ENCODE data around the gene VAT1L. TPM values are rescaled to one million over a fixed set of nuclear protein-coding genes. Genes with fewer than 3 reads are reported as not detected.

The VAT1L gene
- total and polyA plus RNA-seq, 2 experiments from 2014 or later = 11.0 to 24.4 TPM

DNA sequence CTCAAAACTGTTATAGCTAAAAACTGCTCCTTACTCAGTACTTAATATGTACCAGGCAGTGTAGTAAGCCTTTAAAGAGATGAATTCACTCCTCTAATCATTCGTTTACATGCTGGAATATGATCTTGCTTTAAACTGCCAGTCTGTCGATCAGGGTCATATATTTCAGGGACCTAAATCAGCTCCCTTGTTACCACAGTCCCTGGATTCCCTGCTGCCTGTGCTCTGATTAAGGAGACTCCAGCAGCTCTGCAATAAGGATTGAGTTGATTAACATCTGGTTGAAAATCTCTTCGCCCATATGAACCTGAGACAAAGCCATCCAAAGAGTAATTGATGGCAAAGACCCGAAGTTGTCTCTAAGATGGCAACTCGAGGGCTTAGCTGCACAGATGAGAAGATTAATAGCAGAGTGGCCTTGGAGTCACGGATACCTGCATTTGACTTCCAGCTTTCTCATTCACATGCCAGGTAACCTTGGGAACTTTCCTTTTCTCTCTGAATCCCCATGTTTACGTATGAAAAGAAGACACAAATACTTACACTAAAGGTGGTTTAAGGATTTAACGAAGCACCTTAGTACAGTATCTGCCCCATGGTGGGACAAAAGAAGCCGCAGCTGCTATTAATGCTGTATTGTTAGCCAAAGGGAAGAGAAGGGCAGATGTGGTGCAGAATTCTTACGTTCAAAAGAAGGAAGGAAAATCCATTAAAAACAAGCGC, 68.2 kb downstream of the VAT1L start:
- ATAC-seq (peak; percentile 85), DNase-seq (ENCODE audit: low spot score) (peak; percentile 63)
- Histone ChIP-seq H3K27me3 (ENCODE audit: insufficient read depth) (no peaks in the 10 kb centered on the region), H3K9me2 (ENCODE audit: insufficient read depth) (no peaks in the 10 kb centered on the region), H4K20me1 (replicated peaks; ENCODE audit: insufficient read depth) (no peaks in the 10 kb centered on the region; the same call in 1 of the 2 replicates), H3K79me2 (replicated peaks; ENCODE audit: insufficient read depth) (no peaks in the 10 kb centered on the region), H3K36me3 (ENCODE audit: insufficient read depth) (no peaks in the 10 kb centered on the region), H3K4me2 (peak overlapping the region; percentile 42), H3K27ac (ENCODE audit: low read depth) (peak overlapping the region; percentile 78), H3K4me3 (peak overlapping the region; percentile 4), H2AFZ (no peak overlapping the region), H3K4me1 (ENCODE audit: insufficient read depth) (peaks cover 28% of the 10 kb centered on the region), H3F3A (replicated peaks; ENCODE audit: low read depth) (peaks cover 6% of the 10 kb centered on the region)
- H3K4me3 Mint-ChIP-seq = peak overlapping the region; percentile 34
- peak overlapping the region; percentile 70; the same call in 1 of the 2 replicates for H3K27ac Mint-ChIP-seq
- H3K9me3 Mint-ChIP-seq = no peaks in the 10 kb centered on the region
- no peaks in the 10 kb centered on the region for H3K36me3 Mint-ChIP-seq (ENCODE audit: low read depth)
- no peak for TF ChIP-seq CREB1 (CRISPR knock-in tag; IDR thresholded peaks at IDR 0.05; ENCODE audit: low read depth)
- TF ChIP-seq, protein P1, sequence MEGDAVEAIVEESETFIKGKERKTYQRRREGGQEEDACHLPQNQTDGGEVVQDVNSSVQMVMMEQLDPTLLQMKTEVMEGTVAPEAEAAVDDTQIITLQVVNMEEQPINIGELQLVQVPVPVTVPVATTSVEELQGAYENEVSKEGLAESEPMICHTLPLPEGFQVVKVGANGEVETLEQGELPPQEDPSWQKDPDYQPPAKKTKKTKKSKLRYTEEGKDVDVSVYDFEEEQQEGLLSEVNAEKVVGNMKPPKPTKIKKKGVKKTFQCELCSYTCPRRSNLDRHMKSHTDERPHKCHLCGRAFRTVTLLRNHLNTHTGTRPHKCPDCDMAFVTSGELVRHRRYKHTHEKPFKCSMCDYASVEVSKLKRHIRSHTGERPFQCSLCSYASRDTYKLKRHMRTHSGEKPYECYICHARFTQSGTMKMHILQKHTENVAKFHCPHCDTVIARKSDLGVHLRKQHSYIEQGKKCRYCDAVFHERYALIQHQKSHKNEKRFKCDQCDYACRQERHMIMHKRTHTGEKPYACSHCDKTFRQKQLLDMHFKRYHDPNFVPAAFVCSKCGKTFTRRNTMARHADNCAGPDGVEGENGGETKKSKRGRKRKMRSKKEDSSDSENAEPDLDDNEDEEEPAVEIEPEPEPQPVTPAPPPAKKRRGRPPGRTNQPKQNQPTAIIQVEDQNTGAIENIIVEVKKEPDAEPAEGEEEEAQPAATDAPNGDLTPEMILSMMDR (conservative IDR thresholded peaks at IDR 0.05; ENCODE audit: low read depth in 2 of 2) = no peak
- no peak for TF ChIP-seq ZNF331 (CRISPR knock-in tag; IDR thresholded peaks at IDR 0.05; ENCODE audit: low read depth)
- TF ChIP-seq EZH2 (IDR thresholded peaks at IDR 0.05; ENCODE audit: low read depth, unreplicated experiment) = no peak
- TF ChIP-seq JUNB (IDR thresholded peaks at IDR 0.05; ENCODE audit: unreplicated experiment) = no peak
- TF ChIP-seq STAT1 (IDR thresholded peaks at IDR 0.05; ENCODE audit: unreplicated experiment) = no peak
- peaks cover 3% of the 10 kb centered on the region for H3K27me3 Mint-ChIP-seq (ENCODE audit: insufficient read depth, low read depth, poor library complexity)
- H3K4me1 Mint-ChIP-seq = peaks cover 26% of the 10 kb centered on the region

DNA sequence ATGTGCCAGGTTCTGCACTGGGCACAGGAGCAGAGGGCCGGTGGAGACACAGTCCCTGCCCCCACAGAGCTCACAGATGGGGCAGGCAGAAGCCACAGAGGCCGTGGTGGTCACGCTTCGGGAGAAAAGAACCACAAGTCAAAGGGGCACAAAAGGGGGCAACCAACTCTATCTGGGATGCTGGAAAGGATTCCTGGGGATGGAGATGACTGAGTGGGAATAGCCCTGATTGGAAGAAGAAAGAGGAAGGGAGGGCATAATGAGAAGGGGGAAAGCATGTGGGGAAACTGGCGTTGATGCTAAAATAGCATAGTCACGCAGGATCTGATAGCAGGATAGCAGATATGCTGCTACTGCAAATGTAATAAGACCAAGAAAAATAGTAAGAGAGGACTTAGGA, 69.7 kb downstream of the VAT1L start:
- Mint-ChIP-seq H3K27me3 (ENCODE audit: insufficient read depth, low read depth, poor library complexity) (peaks cover 3% of the 10 kb centered on the region), H3K4me3 (no peak overlapping the region), H3K27ac (no peak overlapping the region), H3K4me1 (peaks cover 26% of the 10 kb centered on the region), H3K9me3 (no peaks in the 10 kb centered on the region), H3K36me3 (ENCODE audit: low read depth) (0 out of 3 replicates have a peak, but pooled peaks cover under 1% of the 10 kb centered on the region)
- no peaks in the 10 kb centered on the region for H3K27me3 ChIP-seq (ENCODE audit: insufficient read depth)
- no peak overlapping the region for H3K4me3 ChIP-seq
- no peaks in the 10 kb centered on the region for H3K36me3 ChIP-seq (ENCODE audit: insufficient read depth)
- no peaks in the 10 kb centered on the region for H3K79me2 ChIP-seq (replicated peaks; ENCODE audit: insufficient read depth)
- peaks cover 28% of the 10 kb centered on the region for H3K4me1 ChIP-seq (ENCODE audit: insufficient read depth)
- H3K27ac ChIP-seq (ENCODE audit: low read depth) = no peak overlapping the region
- ATAC-seq (no peak), DNase-seq (ENCODE audit: low spot score) (no peak)
- H3F3A ChIP-seq (replicated peaks; ENCODE audit: low read depth) = peaks cover 6% of the 10 kb centered on the region
- H4K20me1 ChIP-seq (replicated peaks; ENCODE audit: insufficient read depth) = no peaks in the 10 kb centered on the region; the same call in 1 of the 2 replicates
- H3K4me2 ChIP-seq = no peak overlapping the region
- no peak overlapping the region for H2AFZ ChIP-seq
- H3K9me2 ChIP-seq (ENCODE audit: insufficient read depth) = no peaks in the 10 kb centered on the region
- TF ChIP-seq EZH2phosphoT487 (IDR thresholded peaks at IDR 0.05; ENCODE audit: unreplicated experiment) (no peak), JUNB (IDR thresholded peaks at IDR 0.05; ENCODE audit: unreplicated experiment) (no peak), POLR2AphosphoS5 (IDR thresholded peaks at IDR 0.05; ENCODE audit: low read depth) (no peak), EZH2 (IDR thresholded peaks at IDR 0.05; ENCODE audit: low read depth, unreplicated experiment) (no peak), STAT1 (IDR thresholded peaks at IDR 0.05; ENCODE audit: unreplicated experiment) (no peak), ZNF331 (CRISPR knock-in tag; IDR thresholded peaks at IDR 0.05; ENCODE audit: low read depth) (no peak)
- TF ChIP-seq, protein P2, sequence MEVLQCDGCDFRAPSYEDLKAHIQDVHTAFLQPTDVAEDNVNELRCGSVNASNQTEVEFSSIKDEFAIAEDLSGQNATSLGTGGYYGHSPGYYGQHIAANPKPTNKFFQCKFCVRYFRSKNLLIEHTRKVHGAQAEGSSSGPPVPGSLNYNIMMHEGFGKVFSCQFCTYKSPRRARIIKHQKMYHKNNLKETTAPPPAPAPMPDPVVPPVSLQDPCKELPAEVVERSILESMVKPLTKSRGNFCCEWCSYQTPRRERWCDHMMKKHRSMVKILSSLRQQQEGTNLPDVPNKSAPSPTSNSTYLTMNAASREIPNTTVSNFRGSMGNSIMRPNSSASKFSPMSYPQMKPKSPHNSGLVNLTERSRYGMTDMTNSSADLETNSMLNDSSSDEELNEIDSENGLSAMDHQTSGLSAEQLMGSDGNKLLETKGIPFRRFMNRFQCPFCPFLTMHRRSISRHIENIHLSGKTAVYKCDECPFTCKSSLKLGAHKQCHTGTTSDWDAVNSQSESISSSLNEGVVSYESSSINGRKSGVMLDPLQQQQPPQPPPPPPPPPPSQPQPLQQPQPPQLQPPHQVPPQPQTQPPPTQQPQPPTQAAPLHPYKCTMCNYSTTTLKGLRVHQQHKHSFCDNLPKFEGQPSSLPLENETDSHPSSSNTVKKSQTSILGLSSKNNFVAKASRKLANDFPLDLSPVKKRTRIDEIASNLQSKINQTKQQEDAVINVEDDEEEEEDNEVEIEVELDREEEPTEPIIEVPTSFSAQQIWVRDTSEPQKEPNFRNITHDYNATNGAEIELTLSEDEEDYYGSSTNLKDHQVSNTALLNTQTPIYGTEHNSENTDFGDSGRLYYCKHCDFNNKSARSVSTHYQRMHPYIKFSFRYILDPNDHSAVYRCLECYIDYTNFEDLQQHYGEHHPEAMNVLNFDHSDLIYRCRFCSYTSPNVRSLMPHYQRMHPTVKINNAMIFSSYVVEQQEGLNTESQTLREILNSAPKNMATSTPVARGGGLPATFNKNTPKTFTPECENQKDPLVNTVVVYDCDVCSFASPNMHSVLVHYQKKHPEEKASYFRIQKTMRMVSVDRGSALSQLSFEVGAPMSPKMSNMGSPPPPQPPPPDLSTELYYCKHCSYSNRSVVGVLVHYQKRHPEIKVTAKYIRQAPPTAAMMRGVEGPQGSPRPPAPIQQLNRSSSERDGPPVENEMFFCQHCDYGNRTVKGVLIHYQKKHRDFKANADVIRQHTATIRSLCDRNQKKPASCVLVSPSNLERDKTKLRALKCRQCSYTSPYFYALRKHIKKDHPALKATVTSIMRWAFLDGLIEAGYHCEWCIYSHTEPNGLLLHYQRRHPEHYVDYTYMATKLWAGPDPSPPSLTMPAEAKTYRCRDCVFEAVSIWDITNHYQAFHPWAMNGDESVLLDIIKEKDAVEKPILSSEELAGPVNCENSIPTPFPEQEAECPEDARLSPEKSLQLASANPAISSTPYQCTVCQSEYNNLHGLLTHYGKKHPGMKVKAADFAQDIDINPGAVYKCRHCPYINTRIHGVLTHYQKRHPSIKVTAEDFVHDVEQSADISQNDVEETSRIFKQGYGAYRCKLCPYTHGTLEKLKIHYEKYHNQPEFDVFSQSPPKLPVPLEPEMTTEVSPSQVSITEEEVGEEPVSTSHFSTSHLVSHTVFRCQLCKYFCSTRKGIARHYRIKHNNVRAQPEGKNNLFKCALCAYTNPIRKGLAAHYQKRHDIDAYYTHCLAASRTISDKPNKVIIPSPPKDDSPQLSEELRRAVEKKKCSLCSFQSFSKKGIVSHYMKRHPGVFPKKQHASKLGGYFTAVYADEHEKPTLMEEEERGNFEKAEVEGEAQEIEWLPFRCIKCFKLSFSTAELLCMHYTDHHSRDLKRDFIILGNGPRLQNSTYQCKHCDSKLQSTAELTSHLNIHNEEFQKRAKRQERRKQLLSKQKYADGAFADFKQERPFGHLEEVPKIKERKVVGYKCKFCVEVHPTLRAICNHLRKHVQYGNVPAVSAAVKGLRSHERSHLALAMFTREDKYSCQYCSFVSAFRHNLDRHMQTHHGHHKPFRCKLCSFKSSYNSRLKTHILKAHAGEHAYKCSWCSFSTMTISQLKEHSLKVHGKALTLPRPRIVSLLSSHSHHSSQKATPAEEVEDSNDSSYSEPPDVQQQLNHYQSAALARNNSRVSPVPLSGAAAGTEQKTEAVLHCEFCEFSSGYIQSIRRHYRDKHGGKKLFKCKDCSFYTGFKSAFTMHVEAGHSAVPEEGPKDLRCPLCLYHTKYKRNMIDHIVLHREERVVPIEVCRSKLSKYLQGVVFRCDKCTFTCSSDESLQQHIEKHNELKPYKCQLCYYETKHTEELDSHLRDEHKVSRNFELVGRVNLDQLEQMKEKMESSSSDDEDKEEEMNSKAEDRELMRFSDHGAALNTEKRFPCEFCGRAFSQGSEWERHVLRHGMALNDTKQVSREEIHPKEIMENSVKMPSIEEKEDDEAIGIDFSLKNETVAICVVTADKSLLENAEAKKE (CRISPR knock-in tag; IDR thresholded peaks at IDR 0.05) = no peak
- TF ChIP-seq, protein P1 (conservative IDR thresholded peaks at IDR 0.05; ENCODE audit: low read depth in 2 of 2) = no peak

All from GM23338 (cell line).